ENCODE results near the gene UBC. TPM values are rescaled to one million over a fixed set of nuclear protein-coding genes. Genes with fewer than 3 reads are reported as not detected.

The UBC gene
- total and polyA plus RNA-seq, 9 of the 15 experiments (the other 6 are each of a cell fraction or from before 2014, with no cell fraction given): 533 to 1,153 (median 813) TPM

GRCh38 chr12:124904306-124905098, 9.9 kb downstream of the UBC start (continued):
- TF ChIP-seq ZBTB40 (IDR thresholded peaks at IDR 0.05) (0 out of 2 replicates have a peak, but pooled peaks have one; percentile 36), ZBTB40 (CRISPR knock-in tag; IDR thresholded peaks at IDR 0.05) (no peak), ZNF551 (CRISPR knock-in tag; IDR thresholded peaks at IDR 0.05) (no peak), ZC3H4 (CRISPR knock-in tag; IDR thresholded peaks at IDR 0.05; ENCODE audit: borderline replicate concordance) (no peak), HMGXB4 (CRISPR knock-in tag; IDR thresholded peaks at IDR 0.05) (peak; percentile 62; the same call in 1 of the 2 replicates), ZFP1 (CRISPR knock-in tag; IDR thresholded peaks at IDR 0.05) (no peak), VEZF1 (CRISPR knock-in tag; IDR thresholded peaks at IDR 0.05) (peak; percentile 95), ZNF316 (IDR thresholded peaks at IDR 0.05) (peak; percentile 87), HDAC1 (IDR thresholded peaks at IDR 0.05) (peak; percentile 39 to 96; a peak in 3 of 4 replicates), MTA1 (IDR thresholded peaks at IDR 0.05; ENCODE audit: borderline replicate concordance) (peak; percentile 67; the same call in 1 of the 2 replicates), ZNF280B (CRISPR knock-in tag; IDR thresholded peaks at IDR 0.05) (no peak), ZNF23 (CRISPR knock-in tag; IDR thresholded peaks at IDR 0.05) (no peak), SNIP1 (IDR thresholded peaks at IDR 0.05; ENCODE audit: low read depth) (peak; percentile 14; the same call in 1 of the 2 replicates)

Measured in K562 (cell line).